OCI-LY7 (cell line): ENCODE data around the gene C12orf76.

Experiments
- CTCF ChIP-seq: fragments of 200-600 bp; sonication (generic); conservative IDR thresholded peaks from 2 replicates; pipeline ENCODE4 v1.5.1; 2014; ENCODE audit warnings: mild to moderate bottlenecking, antibody characterized with exemption, low read length, moderate library complexity, mixed read lengths
- EZH2phosphoT487 ChIP-seq: fragments of 200-600 bp; sonication (generic); IDR thresholded peaks from 2 replicates; pipeline ENCODE4 v1.6.1; 2018; ENCODE audit warnings: low read depth, borderline replicate concordance, mild to moderate bottlenecking, mixed run types, antibody characterized with exemption, low read length, moderate library complexity, mixed read lengths

GRCh38 chr12:110090266-110091135 is 42.2 kb upstream of the C12orf76 start:
- TF ChIP-seq CTCF: no peak
- TF ChIP-seq EZH2phosphoT487: no peak
